ENCODE data around the gene PLXND1.
"Not testable (repeated sequence)": the region's sequence is repeated elsewhere in the genome, so short reads cannot be mapped to it uniquely, and the experiment has no call there.

GRCh38 chr3:129640985-129641384, 34.5 kb upstream of the PLXND1 start:
- not testable (repeated sequence) for TF ChIP-seq CTCF, EZH2phosphoT487, EZH2 (IDR thresholded peaks at IDR 0.05)

Data from neural progenitor cell (in vitro differentiated cells).